T-helper 2 cell treated with Interferon-gamma antibody and Interleukin-4, amounts not matched to agents 5 μg/mL and 100 μg/mL, for 36 hours (primary cell): ENCODE data around the gene KCMF1.
A peak's percentile ranks its signal among the peaks of the same experiment; 100 is the strongest.

Experiments
- DNase-seq: peaks from one replicate; pipeline ENCODE4 v3.0.0; 2021; ENCODE audit warnings: low spot score
- H3K27ac Mint-ChIP-seq: one replicate; pipeline ENCODE4 v1.8.0; 2021; ENCODE audit warnings: mild to moderate bottlenecking, mixed read lengths
- H3K27me3 Mint-ChIP-seq: one replicate; pipeline ENCODE4 v1.8.0; 2021; ENCODE audit warnings: low read depth, mixed read lengths
- H3K36me3 Mint-ChIP-seq: one replicate; pipeline ENCODE4 v1.8.0; 2021; ENCODE audit warnings: low read depth, mixed read lengths
- H3K4me1 Mint-ChIP-seq: one replicate; pipeline ENCODE4 v1.8.0; 2021; ENCODE audit warnings: low read depth, mixed read lengths
- H3K4me3 Mint-ChIP-seq: one replicate; pipeline ENCODE4 v1.8.0; 2022; ENCODE audit warnings: mild to moderate bottlenecking, moderate library complexity, mixed read lengths
- H3K9me3 Mint-ChIP-seq: one replicate; pipeline ENCODE4 v1.8.0; 2021; ENCODE audit warnings: mixed read lengths

KCMF1 gene

DNA sequence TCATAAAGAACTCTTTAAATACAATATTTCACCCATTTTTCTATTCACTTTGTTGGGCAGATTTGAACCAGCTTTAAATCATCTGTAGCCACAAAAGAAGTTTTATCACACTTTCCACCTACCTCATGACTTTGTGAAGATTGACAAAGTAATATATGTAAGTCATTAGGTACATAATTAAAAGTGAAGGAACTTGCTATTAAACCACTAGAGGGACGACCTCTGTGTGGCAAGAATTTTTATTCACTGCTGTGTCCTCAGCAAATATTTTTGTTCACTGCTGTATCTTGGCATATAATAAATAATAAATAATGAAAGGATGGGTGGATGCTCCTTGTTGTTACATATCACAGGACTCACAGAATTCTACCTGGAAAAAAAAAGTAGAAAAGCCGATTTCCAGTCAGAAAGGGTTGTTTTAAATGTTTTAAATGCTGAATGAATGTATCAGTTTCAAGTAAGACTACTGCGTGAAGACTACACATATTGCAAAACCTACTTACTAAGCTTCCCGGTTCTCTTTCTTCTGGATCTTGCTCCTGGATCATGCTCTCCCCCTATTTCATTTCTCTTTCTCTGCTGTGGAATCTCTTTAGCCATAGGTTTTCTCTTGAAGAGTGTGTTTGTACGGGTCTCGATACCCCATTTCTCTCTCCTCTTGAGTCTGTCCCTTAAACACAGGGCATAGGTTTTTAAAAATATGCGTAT, 44.8 kb downstream of the KCMF1 start:
- Mint-ChIP-seq H3K9me3 (no peaks in the 10 kb centered on the region), H3K4me3 (no peak overlapping the region), H3K4me1 (peaks cover 41% of the 10 kb centered on the region), H3K27ac (no peak overlapping the region), H3K27me3 (no peaks in the 10 kb centered on the region), H3K36me3 (peaks cover 15% of the 10 kb centered on the region)
- no peak for DNase-seq

DNA sequence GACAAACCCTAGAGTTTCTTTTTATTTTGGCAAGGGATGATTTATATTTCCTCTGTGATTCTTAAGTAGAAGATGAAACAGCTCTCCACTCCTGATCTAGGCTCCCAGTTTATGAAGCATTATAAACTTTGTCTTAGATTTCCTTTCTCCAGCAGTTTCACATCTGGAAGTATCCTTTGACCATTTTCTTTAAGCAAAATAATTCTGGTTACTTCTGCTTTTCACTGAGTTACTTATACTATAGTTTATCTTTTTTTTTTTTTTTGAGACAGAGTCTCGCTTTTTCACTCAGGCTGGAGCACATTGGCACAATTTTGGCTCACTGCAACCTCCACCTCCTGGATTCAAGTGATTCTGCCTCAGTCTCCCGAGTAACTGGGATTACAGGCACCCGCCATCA, 45.5 kb downstream of the KCMF1 start:
- H3K4me3 Mint-ChIP-seq, result no peak overlapping the region
- H3K9me3 Mint-ChIP-seq, result no peaks in the 10 kb centered on the region
- no peaks in the 10 kb centered on the region for H3K27me3 Mint-ChIP-seq
- peaks cover 15% of the 10 kb centered on the region for H3K36me3 Mint-ChIP-seq
- DNase-seq, result no peak
- peaks cover 37% of the 10 kb centered on the region for H3K4me1 Mint-ChIP-seq
- no peak overlapping the region for H3K27ac Mint-ChIP-seq

DNA sequence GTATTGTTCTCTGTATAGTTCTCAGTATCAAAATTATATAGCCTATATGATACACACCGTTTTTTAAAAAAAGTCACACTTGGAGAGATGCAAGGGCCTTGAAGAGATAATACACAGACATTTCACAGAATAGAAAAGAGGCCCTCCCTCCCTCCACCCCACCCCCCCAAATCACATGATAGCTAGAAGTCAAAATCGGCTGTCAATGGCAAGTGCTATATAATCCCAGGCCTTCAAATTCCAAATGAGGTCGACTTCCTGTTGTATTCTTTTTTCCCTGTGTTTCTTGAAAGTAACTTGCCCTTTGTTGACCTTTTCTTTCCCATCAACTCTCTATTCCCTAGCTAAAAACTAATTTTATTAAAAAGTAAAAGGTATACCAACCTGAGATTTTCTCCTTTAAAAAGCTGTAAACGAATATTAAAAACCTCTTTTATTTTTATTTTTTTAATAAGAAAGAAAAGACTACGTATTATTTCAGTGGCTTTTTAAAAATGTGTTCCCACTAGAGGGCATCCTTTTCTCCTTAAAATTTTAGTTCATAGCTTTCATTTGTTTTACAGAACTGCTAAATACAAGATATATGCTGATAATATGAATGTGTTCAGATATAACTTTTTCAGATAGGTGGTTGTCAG, 46.6 kb downstream of the KCMF1 start:
- H3K36me3 Mint-ChIP-seq, result peaks cover 19% of the 10 kb centered on the region
- peaks cover 30% of the 10 kb centered on the region for H3K4me1 Mint-ChIP-seq

DNA sequence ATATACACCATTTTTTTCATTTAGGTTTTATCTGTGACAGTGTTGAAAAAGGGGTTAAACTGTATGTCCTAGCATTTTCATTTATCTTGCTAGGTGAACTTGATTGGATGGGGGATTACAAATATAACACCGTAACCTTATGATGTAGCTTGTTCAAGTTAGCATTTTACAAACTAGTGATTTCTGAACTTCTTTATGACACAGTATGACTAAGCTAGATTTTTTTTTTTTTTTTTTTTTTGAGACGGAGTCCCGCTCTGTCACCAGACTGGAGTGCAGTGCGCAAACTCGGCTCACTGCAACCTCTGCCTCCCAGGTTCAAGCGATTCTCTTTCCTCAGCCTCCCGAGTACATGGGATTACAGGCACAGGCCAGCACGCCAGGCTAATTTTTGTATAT, 47.1 kb downstream of the KCMF1 start:
- Mint-ChIP-seq H3K4me1 (peaks cover 26% of the 10 kb centered on the region), H3K4me3 (no peak overlapping the region), H3K27ac (peak overlapping the region; percentile 49)

More for the DNA sequence above, 46.6 kb downstream of the KCMF1 start:
- Mint-ChIP-seq H3K27me3 (no peaks in the 10 kb centered on the region), H3K9me3 (no peaks in the 10 kb centered on the region), H3K27ac (peak overlapping the region; percentile 49), H3K4me3 (no peak overlapping the region)
- no peak for DNase-seq

DNA sequence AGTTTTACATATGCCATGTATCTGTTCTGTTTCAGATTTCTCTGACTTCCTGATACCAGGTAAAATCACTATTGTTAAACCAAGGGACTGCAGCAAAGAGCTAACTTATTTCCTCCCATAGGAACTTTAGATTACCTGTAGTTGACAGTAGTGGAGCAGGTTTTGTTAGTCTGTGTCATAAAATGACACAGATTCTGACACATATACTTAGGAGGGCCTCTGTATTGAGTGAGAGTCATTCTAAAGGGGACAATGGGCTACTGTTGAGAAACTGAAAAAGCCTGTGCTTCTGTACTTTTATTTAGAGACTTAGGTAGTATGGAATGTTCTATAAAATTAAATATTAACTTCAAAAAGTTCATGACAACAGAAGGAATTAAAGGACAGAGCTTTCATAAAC, 48.2 kb downstream of the KCMF1 start:
- H3K4me3 Mint-ChIP-seq, result no peak overlapping the region
- no peak for DNase-seq
- no peaks in the 10 kb centered on the region for H3K27me3 Mint-ChIP-seq
- peaks cover 27% of the 10 kb centered on the region for H3K4me1 Mint-ChIP-seq
- H3K9me3 Mint-ChIP-seq, result no peaks in the 10 kb centered on the region
- no peak overlapping the region for H3K27ac Mint-ChIP-seq
- H3K36me3 Mint-ChIP-seq, result peaks cover 20% of the 10 kb centered on the region

More for the DNA sequence above, 47.1 kb downstream of the KCMF1 start:
- no peak for DNase-seq
- Mint-ChIP-seq H3K27me3 (no peaks in the 10 kb centered on the region), H3K36me3 (peaks cover 18% of the 10 kb centered on the region), H3K9me3 (no peaks in the 10 kb centered on the region)

DNA sequence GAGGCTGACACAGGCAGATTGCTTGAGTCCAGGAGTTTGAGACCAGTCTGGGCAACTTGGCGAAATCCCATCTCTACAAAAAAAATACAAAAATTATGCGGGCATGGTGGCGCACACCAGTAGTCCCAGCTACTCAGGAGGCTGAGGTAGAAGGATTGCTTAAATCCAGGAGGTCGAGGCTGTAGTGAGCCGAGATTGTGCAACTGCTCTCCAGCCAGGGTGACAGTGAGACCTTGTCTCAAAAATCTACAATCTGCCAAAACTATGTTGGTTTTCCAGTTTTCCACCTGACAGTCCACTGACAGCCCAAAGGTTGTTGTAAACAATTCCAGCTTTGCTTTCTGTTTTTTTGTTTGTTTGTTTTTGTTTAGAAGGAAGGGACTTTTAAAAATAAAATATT, 51.3 kb downstream of the KCMF1 start:
- no peak for DNase-seq
- Mint-ChIP-seq H3K4me1 (peaks cover 23% of the 10 kb centered on the region), H3K27me3 (no peaks in the 10 kb centered on the region), H3K36me3 (peaks cover 24% of the 10 kb centered on the region), H3K27ac (no peak overlapping the region), H3K9me3 (no peaks in the 10 kb centered on the region), H3K4me3 (no peak overlapping the region)

DNA sequence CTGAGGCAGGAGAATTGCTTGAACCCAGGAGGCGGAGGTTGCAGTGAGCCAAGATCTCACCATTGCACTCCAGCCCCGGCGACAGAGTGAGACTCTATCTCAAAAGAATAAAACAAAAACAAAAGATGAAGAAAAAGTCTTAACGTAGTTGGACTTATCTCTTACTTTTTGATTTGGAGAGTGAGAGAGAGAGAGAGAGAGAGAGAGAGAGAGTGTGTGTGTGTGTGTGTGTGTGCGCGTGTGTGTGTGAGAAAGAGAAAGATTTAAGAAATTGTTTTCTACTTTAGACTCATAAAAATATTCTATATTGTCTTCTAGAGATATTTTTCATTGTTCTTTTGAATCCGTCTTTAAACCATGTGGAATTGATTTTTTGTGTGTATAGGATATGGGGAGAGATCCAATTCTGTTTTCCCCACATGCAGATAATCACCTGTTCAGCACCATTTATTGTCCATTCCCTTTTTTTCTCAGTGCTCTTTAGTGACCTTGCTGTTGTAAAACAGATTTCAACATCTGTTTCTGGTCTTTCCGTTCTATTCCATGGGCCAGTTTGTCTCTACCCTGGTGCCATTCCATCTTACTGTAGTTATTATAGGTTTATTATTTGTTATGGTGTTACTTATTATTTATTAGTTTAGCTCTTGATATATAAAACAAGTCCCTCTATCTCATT, 53.5 kb downstream of the KCMF1 start:
- Mint-ChIP-seq H3K27ac (no peak overlapping the region), H3K4me1 (peaks cover 16% of the 10 kb centered on the region), H3K9me3 (no peaks in the 10 kb centered on the region), H3K4me3 (no peak overlapping the region), H3K27me3 (no peaks in the 10 kb centered on the region), H3K36me3 (peaks cover 35% of the 10 kb centered on the region)
- DNase-seq, result no peak

DNA sequence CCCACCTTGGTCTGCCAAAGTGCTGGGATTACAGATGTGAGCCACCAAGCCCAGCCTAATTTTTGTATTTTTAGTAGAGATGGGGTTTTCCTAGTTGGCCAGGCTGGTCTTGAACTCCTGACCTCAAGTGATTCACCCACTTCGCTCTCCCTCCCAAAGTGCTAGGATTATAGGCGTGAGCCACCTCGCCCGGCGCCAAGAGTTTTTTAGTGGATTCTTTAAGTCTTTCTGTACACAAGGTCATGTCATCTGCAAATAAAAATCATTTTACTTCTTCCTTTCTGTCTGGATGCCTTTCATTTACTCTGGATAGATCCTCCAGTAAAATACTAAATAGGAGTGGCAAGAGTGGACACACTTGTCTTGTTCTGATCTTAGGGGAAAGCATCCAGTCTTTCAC, 61.7 kb downstream of the KCMF1 start:
- no peak overlapping the region for H3K27ac Mint-ChIP-seq
- no peak overlapping the region for H3K4me3 Mint-ChIP-seq
- no peak for DNase-seq
- H3K4me1 Mint-ChIP-seq, result peaks cover 11% of the 10 kb centered on the region
- peaks cover 47% of the 10 kb centered on the region for H3K36me3 Mint-ChIP-seq
- no peaks in the 10 kb centered on the region for H3K9me3 Mint-ChIP-seq
- H3K27me3 Mint-ChIP-seq, result no peaks in the 10 kb centered on the region

DNA sequence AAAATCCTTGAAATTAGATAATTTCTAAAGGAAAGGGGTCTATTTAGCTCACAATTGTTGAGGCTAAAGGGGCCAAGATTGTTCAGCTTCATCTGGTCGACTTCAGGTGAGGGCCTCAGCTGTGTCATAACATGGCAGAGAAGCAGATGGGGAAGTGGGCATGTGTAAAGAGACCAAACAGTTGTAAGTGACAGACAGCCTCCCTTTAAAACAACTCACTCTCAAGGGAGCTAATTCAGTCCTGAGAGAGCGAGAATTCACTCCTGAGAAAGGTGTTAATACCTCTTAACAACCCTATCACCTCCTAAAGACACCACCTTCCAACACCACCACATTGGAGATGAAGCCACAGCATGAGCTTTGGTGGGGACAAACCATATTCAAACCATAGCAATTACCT, 62.4 kb downstream of the KCMF1 start:
- no peaks in the 10 kb centered on the region for H3K27me3 Mint-ChIP-seq
- H3K4me1 Mint-ChIP-seq, result peaks cover 11% of the 10 kb centered on the region
- H3K36me3 Mint-ChIP-seq, result peaks cover 44% of the 10 kb centered on the region
- H3K9me3 Mint-ChIP-seq, result no peaks in the 10 kb centered on the region
- H3K4me3 Mint-ChIP-seq, result no peak overlapping the region
- no peak for DNase-seq
- no peak overlapping the region for H3K27ac Mint-ChIP-seq

DNA sequence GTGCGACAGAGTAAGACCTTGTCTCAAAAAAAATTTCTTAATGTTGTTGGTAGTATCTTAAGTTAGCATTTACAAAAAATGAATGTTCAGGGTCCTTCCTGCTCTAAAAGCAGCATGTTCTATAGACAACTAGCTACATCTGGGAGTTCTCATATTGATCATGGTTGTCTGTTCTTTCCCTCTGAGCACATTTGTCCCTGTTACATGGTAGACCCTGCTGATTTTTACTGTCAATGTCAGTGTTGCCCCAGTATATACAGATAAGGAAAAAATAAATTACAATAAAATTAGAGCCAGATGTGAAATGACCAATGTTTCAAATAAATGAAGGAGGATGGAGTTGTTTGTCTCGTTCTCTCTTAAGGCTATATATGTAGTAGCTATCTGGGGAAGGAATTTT, 63.2 kb downstream of the KCMF1 start:
- Mint-ChIP-seq H3K4me3 (no peak overlapping the region), H3K9me3 (no peaks in the 10 kb centered on the region), H3K27ac (no peak overlapping the region), H3K27me3 (no peaks in the 10 kb centered on the region), H3K4me1 (peaks cover 11% of the 10 kb centered on the region), H3K36me3 (peaks cover 39% of the 10 kb centered on the region)
- no peak for DNase-seq

DNA sequence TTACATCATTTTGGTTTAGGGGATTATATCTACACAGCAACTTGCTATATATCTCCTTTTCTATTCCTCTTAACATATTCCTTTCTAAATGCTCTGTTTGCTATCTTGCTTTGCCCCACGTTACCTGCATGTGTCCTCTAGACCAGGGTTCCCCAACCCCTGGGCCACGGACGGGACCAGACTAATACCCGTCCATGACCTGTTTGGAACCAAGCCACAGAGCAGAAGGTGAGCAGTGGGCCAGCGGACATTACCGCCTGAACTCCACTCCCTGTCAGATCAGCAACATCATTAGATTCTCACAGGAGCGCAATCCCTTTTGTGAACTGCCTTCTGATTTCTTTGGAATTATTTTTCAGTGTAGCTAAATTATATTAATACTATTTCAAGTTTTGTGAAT, 66.7 kb downstream of the KCMF1 start:
- peaks cover 38% of the 10 kb centered on the region for H3K36me3 Mint-ChIP-seq
- DNase-seq, result no peak
- H3K27me3 Mint-ChIP-seq, result no peaks in the 10 kb centered on the region
- H3K4me3 Mint-ChIP-seq, result no peak overlapping the region
- H3K27ac Mint-ChIP-seq, result no peak overlapping the region
- peaks cover 6% of the 10 kb centered on the region for H3K4me1 Mint-ChIP-seq
- no peaks in the 10 kb centered on the region for H3K9me3 Mint-ChIP-seq

DNA sequence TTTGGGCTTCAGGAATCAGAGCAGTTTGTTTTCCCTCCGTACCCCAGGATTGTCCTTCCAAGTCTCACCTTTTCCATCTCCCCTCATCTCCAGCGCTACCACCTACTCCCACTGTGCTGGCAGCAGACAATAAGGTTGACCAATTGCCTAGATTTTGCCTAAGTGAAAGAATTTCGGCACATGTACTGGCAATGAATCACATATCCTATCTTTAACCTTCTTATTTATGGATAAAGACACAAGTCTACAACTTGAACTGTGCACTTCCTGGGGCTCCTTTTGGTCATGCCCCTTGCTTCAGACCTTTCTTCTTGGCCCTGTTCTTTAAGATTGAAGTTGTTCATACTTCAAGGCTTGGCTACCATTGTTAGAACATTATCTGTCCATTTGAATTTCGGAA, 71.4 kb downstream of the KCMF1 start:
- no peak overlapping the region for H3K4me3 Mint-ChIP-seq
- no peaks in the 10 kb centered on the region for H3K9me3 Mint-ChIP-seq
- no peak overlapping the region for H3K27ac Mint-ChIP-seq
- H3K4me1 Mint-ChIP-seq, result no peaks in the 10 kb centered on the region
- H3K27me3 Mint-ChIP-seq, result no peaks in the 10 kb centered on the region
- peaks cover 50% of the 10 kb centered on the region for H3K36me3 Mint-ChIP-seq
- DNase-seq, result no peak

DNA sequence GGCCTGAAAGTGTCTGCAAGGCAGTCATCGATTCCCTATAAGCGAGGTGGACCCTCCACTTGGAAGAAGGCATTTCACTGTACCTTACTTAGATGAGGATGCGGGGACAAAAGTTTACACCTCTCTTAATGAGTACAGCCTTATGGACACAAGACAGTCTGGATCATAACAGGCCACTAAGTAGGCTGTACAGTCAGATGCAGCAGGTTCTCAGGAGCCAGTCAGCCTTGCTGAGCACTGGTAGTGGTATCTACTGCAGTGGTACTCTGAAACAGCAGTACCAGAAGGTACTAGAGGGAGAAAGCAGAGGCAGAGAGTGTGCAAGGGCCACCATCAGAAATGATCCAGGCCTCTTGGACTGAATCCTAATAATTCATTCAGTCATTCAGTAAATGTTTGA, 77.6 kb downstream of the KCMF1 start:
- Mint-ChIP-seq H3K9me3 (no peaks in the 10 kb centered on the region), H3K27ac (no peak overlapping the region), H3K36me3 (peaks cover 55% of the 10 kb centered on the region), H3K4me3 (no peak overlapping the region), H3K4me1 (peaks cover 5% of the 10 kb centered on the region), H3K27me3 (no peaks in the 10 kb centered on the region)
- DNase-seq, result no peak

DNA sequence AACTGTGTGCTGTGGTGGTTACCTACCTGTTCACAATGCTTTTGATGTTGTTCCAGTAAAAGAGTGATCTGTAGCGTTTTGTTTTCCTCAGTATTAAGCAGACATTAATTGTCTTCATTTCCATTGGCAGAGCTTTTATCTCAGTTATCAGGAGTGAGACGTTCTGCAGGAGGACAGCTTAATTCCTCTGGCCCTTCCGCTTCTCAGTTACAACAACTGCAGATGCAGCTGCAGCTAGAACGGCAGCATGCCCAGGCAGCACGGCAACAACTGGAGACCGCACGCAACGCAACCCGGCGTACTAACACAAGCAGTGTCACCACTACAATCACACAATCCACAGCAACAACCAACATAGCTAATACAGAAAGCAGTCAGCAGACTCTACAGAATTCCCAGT, 78.3 kb downstream of the KCMF1 start:
- Mint-ChIP-seq H3K27ac (peak overlapping the region; percentile 23), H3K4me3 (no peak overlapping the region), H3K4me1 (peaks cover 10% of the 10 kb centered on the region), H3K27me3 (no peaks in the 10 kb centered on the region), H3K9me3 (no peaks in the 10 kb centered on the region), H3K36me3 (peaks cover 58% of the 10 kb centered on the region)
- no peak for DNase-seq
